Astrocyte (in vitro differentiated cells and primary cell): ENCODE data around the gene ARNT2.

Experiments
- CTCF ChIP-seq: IDR thresholded peaks from 2 replicates; pipeline ENCODE4 v1.5.1; 2011; ENCODE audit warnings: low read depth, mild to moderate bottlenecking, inconsistent platforms, low read length, moderate library complexity; ENCODE audit not compliant: insufficient read depth
- EZH2 ChIP-seq: IDR thresholded peaks from 2 replicates; pipeline ENCODE4 v1.6.1; 2012; ENCODE audit warnings: mild to moderate bottlenecking, low read length, inconsistent platforms; ENCODE audit not compliant: insufficient read depth

- no peak for TF ChIP-seq CTCF
- TF ChIP-seq EZH2, result no peak
Observed at GRCh38 chr15:80584973-80585525, 180.9 kb downstream of the ARNT2 start.
